Gastrocnemius medialis (tissue), 4 donors: ENCODE results near the gene FARP1. TPM values are rescaled to one million over a fixed set of nuclear protein-coding genes. Genes with fewer than 3 reads are reported as not detected.

Experiments
- ATAC-seq, 2 donors: fragments of 150-250 bp; one replicate each; pipeline ENCODE4 v1.9.1; 2016
- DNase-seq, 2 donors: peaks; one replicate each; pipeline ENCODE4 v3.0.0-alpha.2; 2019
- H3K27ac ChIP-seq, 4 donors: fragments of 200-600 bp; sonication (generic); 1 replicate in 1 of 4; 2 replicates in 3 of 4; pipeline ENCODE4 v1.5.1; 2016 to 2018; ENCODE audit warnings: mild to moderate bottlenecking in 2 of 4, moderate library complexity in 1 of 4
- H3K27me3 ChIP-seq, 3 donors: fragments of 200-600 bp; sonication (generic) in 2 of 3; 1 replicate in 1 of 3; 2 replicates in 2 of 3; pipeline versions ENCODE4 v1.5.1 to v1.6.0; 2016 to 2019; ENCODE audit warnings: mild to moderate bottlenecking in 1 of 3, moderate library complexity in 1 of 3
- H3K36me3 ChIP-seq, 2 donors: fragments of 200-600 bp; sonication (generic) in 1 of 2; one replicate each; pipeline ENCODE4 v1.5.1; 2017 to 2018
- H3K4me1 ChIP-seq, 2 donors: fragments of 200-600 bp; sonication (generic) in 1 of 2; one replicate each; pipeline ENCODE4 v1.5.1; 2016 to 2017; ENCODE audit warnings: mild to moderate bottlenecking in 2 of 2
- H3K4me3 ChIP-seq, 4 donors: fragments of 200-600 bp; sonication (generic) in 3 of 4; 1 replicate in 1 of 4; 2 replicates in 3 of 4; pipeline ENCODE4 v1.5.1; 2016 to 2019; ENCODE audit warnings: mild to moderate bottlenecking in 2 of 4
- H3K9me3 ChIP-seq, 3 donors: fragments of 200-600 bp; sonication (generic) in 2 of 3; 1 replicate in 1 of 3; 2 replicates in 2 of 3; pipeline ENCODE4 v1.5.1; 2016 to 2019
- CTCF ChIP-seq, 5 experiments: fragments of 450-650 bp in 3 of 5; fragments of 200-600 bp in 2 of 5; sonication (generic) in 2 of 5; IDR thresholded peaks in 4 of 5; conservative IDR thresholded peaks in 1 of 5; 1 replicate in 4 of 5; 2 replicates in 1 of 5; pipeline ENCODE4 v1.5.1; 2016 to 2019; ENCODE audit warnings: antibody characterized with exemption in 5 of 5, mild to moderate bottlenecking in 3 of 5, moderate library complexity in 3 of 5
- POLR2A ChIP-seq, 2 donors: fragments of 450-650 bp; IDR thresholded peaks; one replicate each; pipeline ENCODE4 v1.6.1; 2017; ENCODE audit warnings: antibody characterized with exemption in 2 of 2, mild to moderate bottlenecking in 2 of 2, moderate library complexity in 2 of 2
- in situ Hi-C, 4 donors: fragments of 200-750 bp; cut with MboI; loops; one replicate each; pipeline versions ENCODE4 v1.15.0 to v1.8.0; 2017; ENCODE audit warnings: low sequenced_read_pairs in 4 of 4
- intact Hi-C: fragments of 100-400 bp; cut with DNase I; formaldehyde crosslinking; loops from one replicate; pipeline ENCODE4 v1.15.1; 2023; ENCODE audit warnings: low total_unique reads
- total RNA-seq, 4 donors: library from RNA; depleted of rRNA; stranded (reverse); fragments of >200 nt; gene quantifications; one replicate each; pipeline versions ENCODE4 v1.1.0 to v1.2.3, GENCODE V29; 2016

FARP1 gene
- total RNA-seq, 4 donors from 2014 or later: 3.5 to 9.8 (median 4.9) TPM

- no peaks in the 10 kb centered on the region for H3K36me3 ChIP-seq
- H3K9me3 ChIP-seq: no peaks in the 10 kb centered on the region
- intact Hi-C loops (no loop called here), in situ Hi-C loops (no loop called here)
- H3K27ac ChIP-seq: no peak overlapping the region
- no peak for DNase-seq
- ATAC-seq: no peak
- no peak overlapping the region for H3K4me3 ChIP-seq
- H3K4me1 ChIP-seq: no peaks in the 10 kb centered on the region
- TF ChIP-seq POLR2A (IDR thresholded peaks at IDR 0.05) (no peak), CTCF (IDR thresholded peaks at IDR 0.05 in 4 of 5, conservative IDR thresholded peaks at IDR 0.05 in 1 of 5) (no peak)
- H3K27me3 ChIP-seq: no peaks in the 10 kb centered on the region
Measured at GRCh38 chr13:98253526-98253925, 110.6 kb downstream of the FARP1 start.

GRCh38 chr13:98254513-98254912, 111.6 kb downstream of the FARP1 start:
- no peak for TF ChIP-seq CTCF (IDR thresholded peaks at IDR 0.05 in 4 of 5, conservative IDR thresholded peaks at IDR 0.05 in 1 of 5)
- no peak for TF ChIP-seq POLR2A (IDR thresholded peaks at IDR 0.05)
- no peak for ATAC-seq
- Histone ChIP-seq H3K4me3 (no peak overlapping the region), H3K27me3 (no peaks in the 10 kb centered on the region), H3K9me3 (no peaks in the 10 kb centered on the region), H3K27ac (no peak overlapping the region), H3K36me3 (no peaks in the 10 kb centered on the region), H3K4me1 (no peaks in the 10 kb centered on the region)
- no peak for DNase-seq
- intact Hi-C loops (no loop called here), in situ Hi-C loops (no loop called here)

GRCh38 chr13:98258226-98258625, 115.3 kb downstream of the FARP1 start:
- intact Hi-C loops: no loop called here
- no peak for TF ChIP-seq CTCF (IDR thresholded peaks at IDR 0.05 in 4 of 5, conservative IDR thresholded peaks at IDR 0.05 in 1 of 5)
- no peak for TF ChIP-seq POLR2A (IDR thresholded peaks at IDR 0.05)
- in situ Hi-C loops: no loop called here
- H3K27me3 ChIP-seq: no peaks in the 10 kb centered on the region
- no peaks in the 10 kb centered on the region for H3K36me3 ChIP-seq
- H3K4me3 ChIP-seq: no peak overlapping the region
- H3K27ac ChIP-seq: no peak overlapping the region
- H3K4me1 ChIP-seq: no peaks in the 10 kb centered on the region
- ATAC-seq (no peak), DNase-seq (no peak)
- no peaks in the 10 kb centered on the region for H3K9me3 ChIP-seq

- H3K4me1 ChIP-seq: no peaks in the 10 kb centered on the region
- intact Hi-C loops: no loop called here
- DNase-seq (no peak), ATAC-seq (no peak)
- no peaks in the 10 kb centered on the region for H3K27me3 ChIP-seq
- no peak overlapping the region for H3K4me3 ChIP-seq
- no peaks in the 10 kb centered on the region for H3K9me3 ChIP-seq
- no peaks in the 10 kb centered on the region for H3K36me3 ChIP-seq
- in situ Hi-C loops: no loop called here
- H3K27ac ChIP-seq: no peak overlapping the region
- TF ChIP-seq POLR2A (IDR thresholded peaks at IDR 0.05) (no peak), CTCF (IDR thresholded peaks at IDR 0.05 in 4 of 5, conservative IDR thresholded peaks at IDR 0.05 in 1 of 5) (no peak)
Measured at GRCh38 chr13:98260357-98261164, 117.7 kb downstream of the FARP1 start.
